Smooth muscle cell of the brain vasculature (primary cell): ENCODE data around the gene DIP2C.
"Not testable (repeated sequence)": the region's sequence is repeated elsewhere in the genome, so short reads cannot be mapped to it uniquely, and the experiment has no call there.

Source experiments
- DNase-seq: peaks from one replicate; pipeline ENCODE4 v3.0.0-alpha.2; 2012; ENCODE audit warnings: low read depth, low spot score

DIP2C gene

DNA sequence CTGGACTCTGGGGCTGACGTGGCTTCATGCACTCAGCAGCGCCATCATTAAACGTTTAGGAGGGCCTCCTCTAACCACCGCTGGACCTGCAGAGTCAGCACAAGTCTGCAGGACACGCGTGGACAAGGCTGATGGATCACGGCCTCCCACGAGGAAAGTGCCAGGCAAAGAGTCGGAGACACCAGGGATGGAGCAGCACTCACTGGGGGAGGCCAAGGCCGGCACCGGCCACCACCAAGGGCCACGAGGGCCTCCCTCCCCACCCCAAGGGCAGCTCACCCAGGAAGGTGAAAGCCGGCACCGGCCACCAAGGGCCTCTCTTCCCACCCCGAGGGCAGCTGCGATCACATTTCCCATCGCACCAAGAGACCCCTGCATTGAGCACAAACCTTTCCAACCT lies 91.5 kb downstream of the DIP2C start:
- DNase-seq = no peak

DNA sequence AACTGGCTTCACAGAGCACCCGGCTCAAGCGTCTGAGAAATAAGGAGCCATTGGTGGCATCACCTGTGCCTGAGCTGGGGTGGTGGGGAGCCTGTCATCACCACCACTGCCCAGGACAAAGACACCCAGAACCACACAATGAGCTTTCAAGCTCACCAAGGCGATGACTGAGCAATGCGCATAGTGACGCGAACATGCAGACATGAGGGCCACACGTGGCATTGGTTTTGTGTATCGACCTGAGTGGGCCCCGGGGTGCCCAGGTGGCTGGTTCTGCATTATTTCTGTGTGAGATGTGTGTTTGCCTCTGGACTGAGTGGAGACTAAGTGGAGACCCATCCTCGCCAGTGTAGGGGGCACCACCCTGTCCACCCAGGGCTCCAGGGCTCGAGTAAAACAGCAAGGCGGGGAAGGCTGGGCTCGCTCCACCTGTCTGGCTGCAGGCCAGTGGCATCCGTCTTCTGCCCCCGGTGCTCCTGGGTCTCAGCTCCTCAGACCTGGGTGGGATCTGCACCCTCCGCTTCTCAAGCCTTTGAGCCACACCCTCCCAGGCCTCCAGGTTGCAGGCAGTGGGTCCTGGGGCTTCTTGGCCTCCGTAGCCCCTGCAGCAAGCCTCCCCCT lies 92.6 kb downstream of the DIP2C start:
- DNase-seq = no peak

DNA sequence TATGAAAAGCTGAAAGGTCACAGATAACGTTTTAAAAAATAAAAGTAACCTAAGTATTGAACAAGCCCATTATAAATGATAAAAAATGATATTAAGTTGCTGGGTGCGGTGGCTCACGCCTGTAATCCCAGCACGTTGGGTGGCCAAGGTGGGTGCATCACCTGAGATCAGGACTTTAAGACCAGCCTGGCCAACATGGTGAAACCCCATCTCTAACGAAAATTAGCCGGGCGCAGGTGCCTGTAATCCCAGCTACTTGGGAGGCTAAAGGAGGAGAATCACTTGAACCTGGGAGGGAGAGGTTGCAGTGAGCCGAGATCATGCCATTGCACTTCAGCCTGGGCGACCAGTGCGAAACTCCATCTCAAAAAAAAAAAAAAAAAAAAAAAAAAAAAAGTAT lies 93.3 kb downstream of the DIP2C start:
- not testable (repeated sequence) for DNase-seq

DNA sequence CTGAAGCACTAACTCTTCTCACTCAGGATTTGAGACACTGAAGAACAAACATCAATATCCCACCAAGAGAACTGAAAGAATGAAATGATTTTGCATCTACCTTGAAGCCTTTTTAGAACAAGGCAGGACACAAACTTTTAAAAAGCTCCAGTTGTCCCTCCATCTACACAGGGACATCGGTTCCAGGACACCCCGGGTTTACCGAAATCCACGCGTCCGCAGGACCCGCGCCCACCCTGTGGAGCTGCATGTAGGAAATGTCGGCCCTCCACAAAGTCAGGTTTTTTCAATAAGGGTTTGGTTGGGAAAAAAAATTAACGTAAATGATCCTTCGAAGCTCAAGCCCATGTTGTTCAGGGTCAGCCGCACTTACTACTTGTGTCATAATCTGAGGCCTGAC lies 94.0 kb downstream of the DIP2C start:
- no peak for DNase-seq

DNA sequence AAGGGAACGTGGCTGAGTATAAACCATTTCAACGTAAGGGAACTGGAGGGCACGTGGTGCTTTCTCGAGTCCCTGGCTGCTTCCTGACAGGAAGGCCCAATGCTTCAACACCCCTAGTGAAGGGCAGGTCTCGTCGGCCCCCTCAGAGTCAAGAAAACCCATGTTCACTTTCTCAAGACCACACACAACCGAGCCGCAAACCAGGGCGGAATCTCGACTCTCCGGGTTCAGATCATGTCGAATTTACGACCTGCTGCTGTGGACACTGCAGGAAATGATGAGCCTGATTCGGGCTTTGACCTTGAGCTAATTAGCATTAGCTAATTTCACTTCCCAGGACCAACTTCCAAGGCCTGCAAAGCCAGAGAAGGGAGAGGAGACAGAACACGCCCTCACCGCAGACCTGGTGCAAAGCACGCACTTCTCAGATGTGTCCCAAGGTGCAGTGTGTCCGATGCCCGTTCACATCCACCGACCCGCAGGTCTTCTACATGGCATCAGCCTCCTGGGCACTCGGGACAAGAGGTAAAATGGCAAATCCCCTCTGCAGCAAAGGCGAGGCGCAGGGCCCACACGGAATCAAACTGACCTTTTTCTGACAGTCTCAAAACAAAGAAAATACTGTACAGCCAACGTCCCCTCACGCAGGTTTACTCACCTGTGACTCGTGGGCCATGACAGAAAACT lies 94.7 kb downstream of the DIP2C start:
- DNase-seq = no peak

DNA sequence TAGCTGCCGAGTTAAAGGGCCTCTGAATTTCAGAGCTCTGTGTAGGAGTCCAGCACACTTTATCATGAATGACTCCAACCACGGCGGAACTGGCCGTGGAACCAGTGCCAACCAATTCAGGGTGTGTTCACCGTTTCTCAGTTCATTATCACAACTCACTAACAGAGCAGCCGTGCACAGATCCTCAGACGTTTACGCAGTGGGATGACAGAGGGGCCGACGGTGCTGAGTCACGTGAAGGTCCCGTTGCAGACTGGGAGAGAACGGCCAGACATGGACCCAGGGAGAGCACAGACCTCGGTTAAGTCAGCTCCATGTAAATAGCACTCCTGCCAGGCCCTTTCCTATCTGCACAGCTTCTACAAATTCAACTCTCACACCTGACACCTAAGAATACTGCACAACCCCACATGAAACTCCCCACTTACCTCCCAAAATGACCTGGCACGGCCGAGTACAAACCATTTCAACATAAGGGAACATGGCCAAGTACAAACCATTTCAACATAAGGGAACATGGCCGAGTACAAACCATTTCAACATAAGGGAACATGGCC lies 95.5 kb downstream of the DIP2C start:
- DNase-seq = no peak

DNA sequence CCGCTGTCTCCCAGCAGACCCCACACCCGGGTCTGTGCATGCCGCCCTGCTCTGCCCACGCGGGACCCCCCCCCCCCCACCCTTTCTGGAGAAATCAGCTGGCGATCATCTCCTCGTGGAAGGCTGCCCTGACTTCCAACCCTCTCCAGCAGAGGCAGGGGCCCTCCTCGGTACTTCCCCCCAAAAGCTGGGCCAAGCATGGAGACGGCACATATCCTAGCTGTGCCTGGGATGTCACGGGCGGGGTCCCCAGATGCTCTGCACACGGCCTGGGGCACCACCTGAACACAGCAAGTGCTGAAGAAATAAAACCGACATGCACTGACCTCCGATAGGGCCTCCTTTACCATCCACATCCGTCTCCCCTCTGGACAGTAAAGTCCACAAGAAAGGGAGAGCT lies 96.0 kb downstream of the DIP2C start:
- DNase-seq = no peak

DNA sequence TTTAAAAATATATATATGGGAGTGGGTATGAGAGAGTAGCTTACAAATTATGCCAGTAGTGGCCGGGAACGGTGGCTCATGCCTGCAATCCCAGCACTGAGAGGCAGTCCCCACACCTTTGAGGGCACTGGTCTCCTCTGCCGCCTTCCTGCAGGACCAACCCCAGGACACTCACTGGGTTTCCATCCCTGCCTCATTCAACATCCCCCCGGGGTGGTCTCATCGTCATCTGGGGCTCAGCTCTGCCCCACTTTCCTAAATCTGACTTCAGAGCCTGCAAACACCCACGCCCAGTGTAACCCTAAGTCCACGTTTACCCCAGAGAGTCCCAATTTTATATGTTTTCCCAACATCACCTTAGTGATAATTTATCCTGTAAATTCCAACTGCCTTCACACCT lies 96.5 kb downstream of the DIP2C start:
- DNase-seq = no peak

DNA sequence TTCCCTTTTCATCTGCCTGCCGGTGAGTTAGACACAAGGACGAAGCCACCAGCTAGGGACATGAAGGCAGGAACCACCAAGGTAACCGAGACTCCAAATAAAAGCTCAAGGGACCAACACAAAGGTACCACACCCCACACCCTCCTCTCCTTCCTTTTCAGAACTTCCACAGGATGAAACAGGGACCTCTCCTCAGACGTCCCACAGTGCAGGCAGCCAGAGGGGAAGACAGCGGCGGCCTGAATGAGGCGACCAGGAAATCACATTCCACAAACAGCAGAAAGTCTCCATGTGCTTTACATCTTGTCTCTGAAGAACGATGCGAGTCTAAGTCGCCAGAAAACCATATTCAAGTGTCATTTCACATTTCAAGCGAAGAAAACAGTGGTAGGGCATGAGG lies 97.8 kb downstream of the DIP2C start:
- DNase-seq = no peak

DNA sequence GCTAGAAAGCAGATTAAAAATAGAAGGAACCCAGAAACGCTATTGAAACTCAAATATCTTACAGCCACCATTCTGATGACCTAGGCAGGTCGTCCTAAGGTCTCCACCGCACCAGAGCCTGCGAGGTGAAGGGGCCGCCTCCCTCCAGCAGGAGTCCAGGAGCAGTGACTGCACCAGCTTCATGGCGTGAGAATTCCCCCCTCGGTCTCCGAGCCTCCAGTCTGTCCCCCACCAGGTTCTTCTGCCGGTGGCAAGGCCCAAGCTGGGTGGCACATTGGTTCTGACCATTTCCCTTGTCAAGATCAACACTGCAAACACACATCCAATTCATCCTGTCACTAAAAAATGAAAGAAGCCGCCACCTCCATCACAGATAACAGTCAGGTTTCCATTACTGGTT lies 98.7 kb downstream of the DIP2C start:
- no peak for DNase-seq

DNA sequence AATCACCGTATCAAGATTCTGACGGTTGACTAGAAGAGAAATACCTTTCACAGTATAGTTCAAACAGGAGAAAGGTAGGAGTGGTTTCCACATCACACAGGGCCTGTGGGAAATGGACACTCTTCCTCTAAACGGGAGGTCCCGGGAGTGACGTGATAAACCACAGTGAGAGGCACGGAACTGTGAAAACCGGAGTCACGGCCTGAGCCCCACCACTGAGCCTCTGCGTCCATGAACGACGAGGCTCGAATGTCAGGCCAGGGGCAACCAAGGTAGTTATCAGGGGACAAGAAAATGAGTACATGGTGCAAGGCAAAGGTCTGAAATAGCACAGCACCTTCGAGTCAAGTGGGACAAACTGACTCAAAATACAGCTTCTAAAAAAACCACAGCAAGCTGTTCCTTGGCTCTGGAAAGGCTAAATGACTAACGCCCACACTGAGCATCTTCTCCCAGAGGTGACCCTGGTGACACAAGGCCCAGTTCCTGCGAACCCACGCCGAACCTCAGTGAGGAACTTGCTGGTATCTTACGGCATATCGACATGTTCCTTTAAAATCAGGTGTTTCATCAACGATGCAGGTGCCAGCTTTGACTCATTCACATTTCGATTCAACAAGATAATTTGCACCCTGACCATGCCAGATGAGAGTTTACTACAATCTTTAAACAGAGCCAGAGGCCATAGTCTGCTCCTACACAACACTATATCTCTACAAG lies 99.3 kb downstream of the DIP2C start:
- DNase-seq = no peak

DNA sequence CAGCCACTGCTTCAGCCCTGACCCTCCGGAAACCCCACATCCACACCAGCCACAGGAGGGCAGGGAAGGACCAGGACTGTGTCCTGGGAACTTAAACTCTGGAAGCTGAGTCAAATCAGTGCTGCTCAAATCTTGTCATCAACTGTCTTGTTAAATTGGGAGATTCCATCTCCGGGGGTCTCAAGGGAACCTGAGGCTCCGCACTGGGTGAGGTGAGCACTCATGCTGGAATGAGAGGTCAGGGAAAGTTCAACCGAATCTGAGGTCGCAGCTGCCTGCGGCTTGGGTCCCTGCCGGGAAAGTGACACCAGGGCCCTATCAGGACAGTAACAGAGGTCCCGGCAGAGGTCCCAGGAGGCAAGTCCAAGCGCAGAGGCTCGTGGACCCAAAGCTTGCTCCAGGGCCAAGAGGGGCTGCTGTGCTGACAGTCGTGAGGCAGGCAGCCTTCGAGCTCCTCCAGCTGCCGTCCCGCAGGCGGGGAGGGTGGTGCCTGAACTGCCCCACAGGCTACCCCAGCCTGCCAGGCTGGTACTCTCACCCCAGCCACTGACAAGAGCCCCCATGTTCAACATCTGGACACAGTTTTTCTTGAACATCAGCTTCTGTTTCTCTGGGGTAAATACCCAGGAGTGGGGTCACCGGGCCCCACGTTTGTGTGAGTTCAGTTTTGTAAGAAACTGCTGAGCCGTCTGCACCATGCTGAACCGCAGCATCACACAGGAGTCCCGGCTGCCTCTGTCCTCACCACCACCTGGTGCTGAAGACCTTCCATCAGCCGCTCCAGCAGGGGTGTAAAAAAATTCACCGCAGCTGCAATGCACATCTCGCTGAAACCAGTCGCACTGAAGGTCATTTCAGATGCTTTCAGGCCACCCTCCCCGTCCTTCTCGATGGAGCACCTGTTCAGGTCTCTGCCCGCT lies 101.0 kb downstream of the DIP2C start:
- no peak for DNase-seq

DNA sequence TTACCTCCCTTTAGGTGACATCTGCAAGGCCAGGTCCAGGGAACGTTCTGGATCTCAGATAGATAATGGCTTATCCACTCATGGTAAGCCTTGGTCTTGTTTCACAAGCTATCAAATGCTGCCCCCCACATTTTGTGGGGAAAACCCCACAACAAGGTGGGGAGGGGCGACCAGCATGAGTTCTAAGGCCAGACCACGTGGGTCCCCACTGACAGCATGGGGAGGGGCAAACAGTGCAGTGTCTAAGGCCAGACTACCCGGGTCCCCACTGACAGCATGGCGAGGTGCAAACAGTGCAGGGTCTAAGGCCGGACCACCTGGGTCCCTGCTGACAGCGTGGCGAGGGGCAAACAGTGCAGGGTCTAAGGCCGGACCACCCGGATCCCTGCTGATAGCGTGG lies 102.8 kb downstream of the DIP2C start:
- DNase-seq = no peak

DNA sequence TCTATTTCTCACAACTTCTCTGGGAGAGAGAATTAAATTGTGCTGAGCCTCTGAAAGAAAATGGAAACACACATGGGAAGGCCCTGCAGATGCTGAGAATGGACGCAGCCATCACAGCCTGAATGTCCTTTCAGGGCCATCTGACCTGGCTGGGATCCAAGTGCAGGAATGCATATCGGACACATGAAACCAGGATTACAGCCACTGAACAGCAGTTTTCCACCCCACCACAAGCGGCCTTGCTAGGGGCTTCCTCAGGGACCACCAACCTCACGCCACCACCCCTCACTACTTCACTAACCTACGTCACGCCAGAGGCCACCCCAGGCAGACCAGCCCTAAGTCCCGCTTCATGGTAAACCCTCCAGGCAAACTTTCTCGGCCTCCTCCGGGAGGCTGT lies 103.3 kb downstream of the DIP2C start:
- no peak for DNase-seq

DNA sequence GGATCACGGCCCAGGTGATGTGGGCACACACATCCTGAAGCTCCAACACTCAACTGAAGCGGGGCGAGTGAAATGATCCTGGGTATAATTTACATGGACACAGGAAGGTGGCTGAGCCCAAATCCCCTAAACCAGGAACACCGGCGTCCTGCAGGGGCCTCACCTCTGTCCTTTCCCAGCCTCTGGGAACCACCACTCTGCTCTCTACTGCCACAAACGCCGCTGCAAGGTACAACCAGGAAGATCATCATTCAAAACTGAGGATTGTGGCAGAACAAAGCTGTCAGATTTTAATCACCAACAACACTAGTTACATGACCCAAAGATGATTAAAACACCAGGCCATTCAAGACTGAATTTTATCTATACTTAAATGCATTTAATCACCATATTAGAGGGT lies 104.0 kb downstream of the DIP2C start:
- DNase-seq = no peak

DNA sequence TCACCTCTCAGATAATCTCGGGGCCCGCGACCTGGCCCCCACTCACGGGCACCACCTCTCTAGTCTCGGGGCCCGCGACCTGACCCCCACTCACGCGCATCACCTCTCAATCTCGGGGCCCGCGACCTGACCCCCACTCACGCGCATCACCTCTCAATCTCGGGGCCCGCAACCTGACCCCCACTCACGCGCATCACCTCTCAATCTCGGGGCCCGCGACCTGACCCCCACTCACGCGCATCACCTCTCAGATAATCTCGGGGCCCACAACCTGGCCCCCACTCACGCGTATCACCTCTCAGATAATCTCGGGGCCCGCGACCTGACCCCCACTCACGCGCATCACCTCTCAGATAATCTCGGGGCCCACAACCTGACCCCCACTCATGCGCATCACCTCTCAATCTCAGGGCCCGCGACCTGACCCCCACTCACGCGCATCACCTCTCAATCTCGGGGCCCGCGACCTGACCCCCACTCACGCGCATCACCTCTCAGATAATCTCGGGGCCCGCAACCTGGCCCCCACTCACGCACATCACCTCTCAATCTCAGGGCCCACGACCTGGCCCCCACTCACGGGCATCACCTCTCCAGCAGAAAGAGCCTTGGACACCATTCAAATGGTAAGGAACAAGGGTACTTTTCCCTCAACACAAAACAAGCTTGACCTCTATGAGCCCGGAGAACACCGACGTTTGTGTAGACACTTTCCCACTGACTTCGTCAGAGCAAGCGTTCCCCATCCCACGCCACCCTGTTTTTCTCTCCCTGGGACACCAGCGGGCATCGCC lies 104.8 kb downstream of the DIP2C start:
- DNase-seq = not testable (repeated sequence)

DNA sequence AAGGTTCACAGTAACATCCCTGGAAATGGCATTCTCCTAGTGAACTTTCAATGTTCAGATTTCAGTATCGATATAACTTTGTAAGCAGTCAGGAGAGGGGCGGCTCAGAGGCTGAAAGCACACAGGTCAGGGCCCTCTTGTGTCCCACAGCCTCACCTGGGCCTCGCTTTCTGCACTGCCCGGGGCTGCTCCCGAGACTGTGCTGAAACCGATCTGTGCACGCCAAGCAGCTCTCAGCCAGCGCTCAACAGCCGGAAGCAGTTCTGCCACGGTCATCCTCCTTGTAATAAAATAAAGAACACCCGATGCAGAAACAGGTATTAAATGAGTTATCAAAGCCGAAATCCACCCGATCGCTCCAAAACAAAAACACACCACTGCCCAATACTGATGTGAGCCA lies 106.0 kb downstream of the DIP2C start:
- no peak for DNase-seq

DNA sequence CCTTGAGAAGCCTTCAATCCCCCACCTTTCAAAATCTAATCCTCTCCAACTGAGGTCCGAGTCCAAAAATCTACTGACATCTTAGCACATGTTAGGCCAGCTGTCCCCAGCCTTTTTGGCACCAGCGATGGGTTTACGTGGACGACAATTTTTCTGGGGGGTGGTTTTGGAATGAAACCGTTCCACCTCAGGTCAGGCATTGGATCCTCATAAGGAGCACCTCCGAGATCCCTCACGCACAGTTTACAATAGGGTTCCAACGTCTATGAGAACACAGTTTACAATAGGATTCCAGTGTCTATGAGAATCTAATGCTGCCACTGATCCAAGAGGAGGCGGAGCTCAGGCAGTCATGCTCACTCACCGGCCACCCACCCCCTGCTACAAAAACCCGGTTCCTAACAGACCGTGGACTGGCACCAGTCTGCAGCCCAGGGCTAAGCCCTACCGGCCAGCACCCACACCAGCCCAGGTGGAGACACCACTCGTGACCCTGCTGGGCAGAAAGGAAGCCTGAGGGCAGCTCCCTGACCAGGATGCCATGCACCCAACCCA lies 107.6 kb downstream of the DIP2C start:
- DNase-seq = no peak

DNA sequence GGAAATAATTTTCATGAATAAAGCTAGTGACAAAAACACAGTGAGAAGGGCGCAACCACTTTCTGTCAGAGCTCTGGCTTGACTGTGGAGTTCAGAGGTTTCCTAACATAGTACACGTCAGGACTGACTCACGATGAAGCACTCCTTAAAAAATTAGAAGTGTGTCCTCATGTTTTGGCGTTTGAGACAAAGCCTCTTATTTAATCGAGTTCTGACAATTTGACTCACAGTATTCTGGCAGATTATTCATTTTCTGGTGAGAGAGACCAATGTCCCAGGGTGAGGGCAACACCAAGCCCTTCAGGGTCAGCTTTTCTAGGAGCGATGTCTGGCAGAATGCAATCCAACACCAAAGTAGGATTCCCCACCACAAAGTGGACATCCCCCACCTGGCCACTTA lies 108.7 kb downstream of the DIP2C start:
- DNase-seq = no peak

DNA sequence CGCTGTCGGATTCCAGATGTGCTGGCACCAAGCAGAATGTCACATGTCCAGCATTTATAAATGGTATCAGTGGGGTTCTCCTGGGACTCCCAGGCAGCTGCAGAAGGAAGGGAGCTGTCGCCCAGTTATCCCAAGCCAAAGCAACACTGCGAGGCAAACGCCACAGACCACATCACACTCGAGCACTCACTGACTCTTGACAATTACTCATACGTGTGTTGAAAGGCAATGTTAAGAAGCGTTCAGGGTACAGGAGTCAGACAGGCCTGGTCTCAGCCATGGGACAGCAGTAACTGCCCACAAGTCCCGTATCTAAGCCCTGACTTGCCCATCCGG lies 113.4 kb downstream of the DIP2C start:
- no peak for DNase-seq
